ENCODE data around the gene ACOT13. TPM values are rescaled to one million over a fixed set of nuclear protein-coding genes. Genes with fewer than 3 reads are reported as not detected.

Gene ACOT13
- total and polyA plus RNA-seq, 2 donors (not counting 1 experiment from before 2014, with no cell fraction given): 3.6 to 6.6 TPM

DNA sequence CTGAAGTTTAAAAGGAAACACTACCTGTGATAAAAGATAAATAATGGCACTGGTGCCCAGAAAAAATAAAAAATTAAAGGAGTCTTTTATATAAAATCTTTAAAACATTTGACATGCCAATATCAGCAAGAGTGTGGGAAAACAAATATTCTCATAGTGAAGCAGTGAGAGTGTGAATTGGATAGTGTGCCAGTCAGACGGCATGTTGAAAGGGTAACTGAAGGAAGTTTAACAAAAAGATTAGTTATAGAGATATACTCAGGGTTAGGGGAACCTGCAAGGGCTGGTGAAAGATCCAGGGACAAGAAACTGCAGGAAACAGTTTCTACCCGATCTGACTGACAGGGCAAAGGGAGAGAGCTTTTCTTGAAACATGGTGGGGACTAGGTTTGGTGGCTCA lies 85.6 kb downstream of the ACOT13 start:
- Histone ChIP-seq H3K27me3 (replicated peaks in 1 of 4; ENCODE audit: control extremely low read depth in 1 of 4, control insufficient read depth in 3 of 4, insufficient read depth in 4 of 4, low read length in 3 of 4) (no peaks in the 10 kb centered on the region), H3K9ac (ENCODE audit: low read length) (no peak overlapping the region), H3K4me2 (replicated peaks; ENCODE audit: low read depth, low read length, poor library complexity, severe bottlenecking) (no peak overlapping the region), H3K79me2 (ENCODE audit: control insufficient read depth, insufficient read depth, low read length) (no peaks in the 10 kb centered on the region), H3K4me3 (ENCODE audit: control extremely low read depth in 1 of 5, extremely low read depth in 1 of 5, insufficient read depth in 1 of 5, low read depth in 2 of 5, low read length in 4 of 5) (no peak overlapping the region), H3K27ac (ENCODE audit: low read length in 2 of 2) (no peak overlapping the region), H4K20me1 (ENCODE audit: control insufficient read depth, insufficient read depth, low read length, poor library complexity, severe bottlenecking) (no peaks in the 10 kb centered on the region), H3K36me3 (replicated peaks in 1 of 2; ENCODE audit: control extremely low read depth in 1 of 2, control insufficient read depth in 1 of 2, extremely low read depth in 1 of 2, insufficient read depth in 2 of 2, low read length in 1 of 2) (no peaks in the 10 kb centered on the region), H3K4me1 (ENCODE audit: control insufficient read depth in 2 of 2, insufficient read depth in 2 of 2, low read length in 2 of 2) (peaks cover 3 to 9% of the 10 kb centered on the region in 2 donors), H3K9me3 (ENCODE audit: control extremely low read depth in 1 of 3, control insufficient read depth in 2 of 3, insufficient read depth in 1 of 3, low read length in 2 of 3) (no peaks in the 10 kb centered on the region), H2AFZ (ENCODE audit: insufficient read depth, low read depth, low read length, poor library complexity, severe bottlenecking) (no peak overlapping the region)
- TF ChIP-seq EZH2 (IDR thresholded peaks at IDR 0.05; ENCODE audit: borderline replicate concordance, insufficient read depth, low read depth, low read length, poor library complexity, severe bottlenecking): no peak
- TF ChIP-seq CTCF (IDR thresholded peaks at IDR 0.05): no peak
- no peak for DNase-seq
- ATAC-seq (ENCODE audit: low read depth): no peak
- POLR2A ChIA-PET: no interaction called here
- intact Hi-C loops (cut with micrococcal nuclease): no loop called here
- H3K9me3 Mint-ChIP-seq (ENCODE audit: insufficient read depth): no peaks in the 10 kb centered on the region
- H3K27ac Mint-ChIP-seq: no peak overlapping the region
- H3K4me1 Mint-ChIP-seq: peaks cover 7% of the 10 kb centered on the region
- H3K27me3 Mint-ChIP-seq: peaks cover 7% of the 10 kb centered on the region
- WGBS (ENCODE audit: insufficient coverage): 64% methylated on average over 2 of the region's 2 CpGs
- CTCF ChIA-PET: interaction anchor here (1.0 kb wide), 1 partner anchor 274 kb away, joined by 3 read pairs; no protein-coding TSS in a partner anchor
- no peak overlapping the region for H3K4me3 Mint-ChIP-seq

GRCh38 chr6:24752917-24753492 lies 86.1 kb downstream of the ACOT13 start:
- no CpG with 5 or more reads among the region's 1 CpG for WGBS (ENCODE audit: insufficient coverage)
- no peak overlapping the region for H3K27ac Mint-ChIP-seq
- no peak overlapping the region for H3K4me3 Mint-ChIP-seq
- peaks cover 3 to 9% of the 10 kb centered on the region in 2 donors for H3K4me1 ChIP-seq (ENCODE audit: control insufficient read depth in 2 of 2, insufficient read depth in 2 of 2, low read length in 2 of 2)
- H3K9me3 ChIP-seq (ENCODE audit: control extremely low read depth in 1 of 3, control insufficient read depth in 2 of 3, insufficient read depth in 1 of 3, low read length in 2 of 3): no peaks in the 10 kb centered on the region
- H3K4me2 ChIP-seq (replicated peaks; ENCODE audit: low read depth, low read length, poor library complexity, severe bottlenecking): no peak overlapping the region
- intact Hi-C loops (cut with micrococcal nuclease): no loop called here
- POLR2A ChIA-PET: no interaction called here
- no peaks in the 10 kb centered on the region for H3K27me3 ChIP-seq (replicated peaks in 1 of 4; ENCODE audit: control extremely low read depth in 1 of 4, control insufficient read depth in 3 of 4, insufficient read depth in 4 of 4, low read length in 3 of 4)
- H3K36me3 ChIP-seq (replicated peaks in 1 of 2; ENCODE audit: control extremely low read depth in 1 of 2, control insufficient read depth in 1 of 2, extremely low read depth in 1 of 2, insufficient read depth in 2 of 2, low read length in 1 of 2): no peaks in the 10 kb centered on the region
- H3K9me3 Mint-ChIP-seq (ENCODE audit: insufficient read depth): no peaks in the 10 kb centered on the region
- H3K27me3 Mint-ChIP-seq: peaks cover 7% of the 10 kb centered on the region
- no peak overlapping the region for H3K9ac ChIP-seq (ENCODE audit: low read length)
- no peak for TF ChIP-seq CTCF (IDR thresholded peaks at IDR 0.05)
- no peak for TF ChIP-seq EZH2 (IDR thresholded peaks at IDR 0.05; ENCODE audit: borderline replicate concordance, insufficient read depth, low read depth, low read length, poor library complexity, severe bottlenecking)
- H3K27ac ChIP-seq (ENCODE audit: low read length in 2 of 2): no peak overlapping the region
- ATAC-seq (ENCODE audit: low read depth): no peak
- H2AFZ ChIP-seq (ENCODE audit: insufficient read depth, low read depth, low read length, poor library complexity, severe bottlenecking): no peak overlapping the region
- no peaks in the 10 kb centered on the region for H4K20me1 ChIP-seq (ENCODE audit: control insufficient read depth, insufficient read depth, low read length, poor library complexity, severe bottlenecking)
- no peaks in the 10 kb centered on the region for H3K79me2 ChIP-seq (ENCODE audit: control insufficient read depth, insufficient read depth, low read length)
- CTCF ChIA-PET: interaction anchor here (1.0 kb wide), 1 partner anchor 274 kb away, joined by 3 read pairs; no protein-coding TSS in a partner anchor
- H3K4me1 Mint-ChIP-seq: peaks cover 7% of the 10 kb centered on the region
- DNase-seq: no peak
- H3K4me3 ChIP-seq (ENCODE audit: control extremely low read depth in 1 of 5, extremely low read depth in 1 of 5, insufficient read depth in 1 of 5, low read depth in 2 of 5, low read length in 4 of 5): no peak overlapping the region
